ENCODE measurements around the gene MYCT1.

MYCT1 gene

DNA sequence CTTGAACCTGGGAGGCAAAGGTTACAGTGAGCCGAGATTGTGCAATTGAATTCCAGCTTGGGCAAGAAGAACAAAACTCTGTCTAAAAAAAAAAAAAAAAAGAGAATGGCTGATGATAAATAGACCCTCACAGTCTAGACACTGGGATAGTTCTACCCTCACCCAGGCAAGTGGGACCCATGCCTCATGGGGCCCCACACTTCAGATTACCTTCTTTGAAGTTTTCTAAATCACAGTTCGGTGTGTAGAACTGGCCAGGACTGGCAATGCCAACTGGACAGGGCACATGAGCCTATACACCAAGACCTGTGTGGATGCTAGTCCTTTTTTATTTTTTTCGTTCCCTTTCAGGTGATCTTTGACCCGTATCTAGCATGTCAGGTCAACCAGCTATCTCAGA lies 28.6 kb downstream of the MYCT1 start:
- no peak for DNase-seq

DNA sequence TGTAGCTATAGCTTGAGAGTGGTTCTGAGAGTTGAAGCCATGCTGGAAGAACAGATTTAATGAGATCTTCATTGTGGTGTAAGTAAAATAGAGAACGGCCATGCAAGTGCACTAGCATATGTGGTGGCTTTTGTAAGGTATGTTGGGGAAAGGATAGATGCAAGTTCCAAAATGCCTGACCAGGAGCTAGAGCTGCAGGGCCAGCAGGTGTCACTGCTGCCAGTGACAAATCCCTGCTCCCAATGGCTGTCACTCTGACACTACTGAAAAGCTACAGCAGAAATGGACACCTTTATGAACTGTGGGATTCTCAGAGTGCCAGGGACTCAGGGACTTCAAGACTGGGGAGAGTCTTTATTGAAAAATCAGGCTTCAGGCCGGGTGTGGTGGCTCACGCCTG lies 29.8 kb downstream of the MYCT1 start:
- DNase-seq, result no peak

DNA sequence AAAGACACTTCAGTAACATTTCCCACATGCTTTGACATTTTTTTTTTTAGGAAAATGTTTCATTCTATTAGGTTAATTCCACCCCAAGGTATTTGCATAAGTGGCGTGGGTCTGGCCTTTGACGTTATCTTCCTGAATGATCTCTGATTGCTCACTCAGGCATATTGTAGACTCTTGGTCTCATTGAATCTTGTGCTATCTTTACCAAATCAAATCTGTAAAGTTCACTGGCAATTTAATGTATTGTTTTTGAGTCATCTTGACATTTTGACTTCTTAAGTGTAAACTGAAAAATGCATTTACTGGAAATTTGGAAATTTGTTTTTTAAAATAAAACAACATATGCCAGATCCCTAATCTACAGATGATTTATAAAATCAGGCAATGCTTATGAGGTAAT lies 36.9 kb downstream of the MYCT1 start:
- DNase-seq, result no peak

DNA sequence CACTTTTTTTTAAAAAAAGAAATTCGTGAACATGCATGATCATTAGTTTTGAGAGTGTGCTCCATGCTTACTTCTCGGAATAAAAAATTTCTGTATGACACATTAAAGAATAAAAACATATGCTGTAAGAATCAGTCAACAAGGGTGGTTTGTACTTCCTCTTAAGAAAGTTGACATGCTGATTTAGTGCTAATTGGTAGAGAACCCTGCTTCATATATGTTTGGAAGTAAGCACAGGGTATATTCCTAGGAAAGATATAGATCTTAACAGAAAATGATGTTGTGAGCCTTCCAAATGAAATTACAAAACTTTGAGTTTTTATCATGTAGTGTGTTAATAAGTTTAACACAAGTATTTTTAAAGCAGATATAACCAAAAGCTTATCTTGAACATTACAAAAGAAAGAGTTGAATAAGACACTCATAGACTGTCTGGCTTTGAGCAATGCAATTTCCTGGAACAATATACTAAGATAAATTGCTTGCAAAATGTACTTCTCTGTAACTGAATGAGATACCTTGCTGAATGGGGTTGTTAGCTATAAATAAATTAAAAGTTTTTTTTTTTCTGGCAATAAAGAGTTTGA lies 39.1 kb downstream of the MYCT1 start:
- no peak for DNase-seq

DNA sequence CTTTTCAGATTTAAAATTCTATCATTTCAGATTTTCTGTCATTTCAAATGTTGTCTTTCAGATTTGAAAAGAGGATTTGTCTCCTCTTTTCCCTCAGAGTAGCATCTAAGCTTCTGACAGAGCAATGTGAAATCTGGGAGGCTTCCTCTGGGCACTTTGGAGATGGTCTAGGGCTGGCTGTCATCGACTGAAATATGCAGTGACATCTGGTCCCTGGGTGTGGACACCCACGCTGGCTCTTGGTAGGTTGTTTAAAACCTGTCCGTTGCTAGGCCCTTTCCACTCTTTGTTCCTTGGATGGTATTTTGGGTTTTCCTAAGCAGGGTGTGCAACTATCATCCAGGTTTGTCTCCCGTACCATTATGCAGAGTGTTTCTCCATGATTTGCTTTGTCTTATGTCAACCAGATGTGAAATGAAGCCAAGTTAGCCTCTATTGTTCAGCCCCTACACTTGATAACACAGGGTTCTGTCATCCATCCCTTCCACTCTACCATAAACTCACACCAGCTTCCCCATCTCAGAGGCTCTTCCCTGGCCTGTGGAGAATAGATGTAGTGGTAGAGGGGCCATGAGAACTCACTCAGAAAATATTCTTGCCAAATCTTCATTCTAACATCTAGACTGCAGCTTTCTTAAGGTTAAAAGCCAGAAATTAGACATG lies 47.9 kb downstream of the MYCT1 start:
- DNase-seq, result no peak

DNA sequence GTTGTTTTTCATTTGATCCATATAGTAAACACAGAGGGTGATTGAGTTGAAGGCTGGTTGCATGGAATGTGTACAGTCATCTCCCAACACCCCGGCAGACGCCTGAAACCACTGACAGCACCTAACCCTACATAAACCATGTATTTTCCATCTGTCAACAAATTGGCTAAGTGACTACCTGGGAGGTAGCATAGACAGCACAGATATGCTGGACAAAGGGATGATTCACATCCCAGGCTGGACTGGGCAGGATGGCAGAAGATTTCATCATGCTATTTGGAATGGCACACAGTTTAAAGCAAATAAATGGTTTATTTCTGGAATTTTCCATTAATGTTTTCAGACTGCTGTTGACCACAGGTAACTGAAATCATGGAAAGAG lies 48.5 kb downstream of the MYCT1 start:
- DNase-seq, result no peak

DNA sequence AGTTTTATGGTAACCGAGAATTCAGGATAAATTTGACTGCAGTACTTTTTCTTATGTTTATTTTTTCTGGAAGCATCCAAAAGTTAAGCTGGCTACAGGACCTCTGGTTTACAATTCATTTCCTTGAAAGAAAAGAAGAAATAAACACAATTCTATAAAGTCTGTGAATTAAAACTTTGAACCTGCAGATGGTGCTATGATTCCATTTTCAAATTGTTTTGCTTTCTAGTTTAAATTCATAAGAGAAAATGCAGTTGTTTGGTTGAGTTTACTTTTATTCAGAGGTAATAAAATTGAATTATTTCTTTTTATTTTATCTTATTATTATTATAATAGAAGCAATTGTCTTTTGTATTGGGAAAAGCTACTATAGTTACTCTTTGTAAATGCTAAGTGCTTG lies 51.1 kb downstream of the MYCT1 start:
- no peak for DNase-seq

DNA sequence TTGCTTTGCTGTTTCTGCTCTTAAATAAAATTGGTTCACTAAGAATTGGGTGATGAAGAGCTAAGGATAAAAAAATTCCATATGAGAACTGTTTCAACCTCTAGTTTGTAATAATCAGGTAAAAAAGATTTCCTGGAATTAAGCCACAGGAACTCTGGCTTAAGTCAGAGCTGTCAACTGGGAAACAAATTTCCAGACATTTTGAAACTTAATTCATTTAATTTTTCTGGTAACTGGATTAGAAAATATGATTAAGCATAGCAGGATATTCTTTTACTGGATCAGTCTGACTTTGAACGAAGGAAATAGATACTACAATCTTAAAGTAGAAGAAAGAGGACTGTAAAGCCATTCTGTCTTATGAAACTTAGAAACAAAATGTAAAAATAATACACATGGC lies 51.6 kb downstream of the MYCT1 start:
- DNase-seq, result no peak

DNA sequence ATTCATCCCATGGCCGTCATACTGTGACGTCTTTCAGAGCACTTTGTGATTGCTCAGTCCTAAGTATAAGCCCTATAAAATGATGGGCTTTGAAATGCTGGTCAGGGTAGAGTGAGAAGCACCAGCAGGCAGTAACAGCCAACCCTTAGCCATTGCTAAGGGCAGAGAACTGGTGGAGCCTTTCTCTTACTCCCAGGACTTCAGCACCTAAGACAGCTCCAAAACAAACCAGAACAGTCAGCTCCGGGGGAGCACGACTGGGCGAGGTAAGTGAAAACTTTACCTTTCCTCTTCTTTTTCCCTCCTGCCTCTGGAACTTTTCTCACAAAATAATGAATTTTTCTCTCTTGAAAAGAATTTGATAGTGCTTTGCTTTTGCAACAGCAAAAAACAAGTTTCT lies 53.0 kb downstream of the MYCT1 start, which contains the start of gene VIP:
VIP (plus strand) TSS at position 104 of the 400 bp plus-strand sequence. CDS start 1,381 bp downstream, outside the sequence.
- DNase-seq, result no peak

DNA sequence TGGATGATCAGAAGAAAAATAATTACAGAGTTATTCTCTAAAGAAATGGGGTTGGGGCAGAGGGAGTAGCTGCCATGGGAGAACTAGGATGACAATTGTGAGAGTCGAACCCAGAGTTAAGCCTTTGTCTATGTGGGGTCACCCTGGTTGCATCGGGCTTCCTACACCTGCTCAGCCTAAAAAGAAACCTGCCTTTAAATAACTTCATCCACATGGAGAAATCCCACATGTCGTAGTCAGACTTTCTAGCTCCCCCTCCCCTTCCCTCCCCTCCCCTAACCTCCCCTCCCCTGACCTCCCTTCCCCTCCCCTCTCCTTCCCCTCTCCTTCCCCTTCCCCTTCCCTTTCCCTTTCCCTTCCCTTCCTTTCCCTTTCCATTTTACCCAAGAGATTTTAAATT lies 67.6 kb downstream of the MYCT1 start:
- DNase-seq, result no peak

DNA sequence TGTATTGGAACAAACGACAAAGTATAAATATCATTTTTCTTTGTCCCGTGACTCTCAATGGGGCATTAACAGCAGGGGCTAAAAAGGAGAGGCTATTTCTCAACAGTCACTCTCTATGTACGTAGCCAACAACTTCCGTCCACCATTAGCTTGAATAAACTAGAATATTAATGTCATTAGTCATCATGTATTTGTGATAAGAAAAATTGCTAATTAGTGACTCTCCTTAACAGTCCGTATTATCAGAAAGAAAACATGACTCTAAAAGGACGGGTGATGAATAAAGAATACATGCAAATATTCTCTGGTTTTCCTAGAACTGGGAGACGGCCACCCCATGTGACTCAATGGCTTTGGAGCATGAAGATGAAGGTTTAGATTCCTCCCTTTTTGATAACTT lies 71.5 kb downstream of the MYCT1 start:
- no peak for DNase-seq

DNA sequence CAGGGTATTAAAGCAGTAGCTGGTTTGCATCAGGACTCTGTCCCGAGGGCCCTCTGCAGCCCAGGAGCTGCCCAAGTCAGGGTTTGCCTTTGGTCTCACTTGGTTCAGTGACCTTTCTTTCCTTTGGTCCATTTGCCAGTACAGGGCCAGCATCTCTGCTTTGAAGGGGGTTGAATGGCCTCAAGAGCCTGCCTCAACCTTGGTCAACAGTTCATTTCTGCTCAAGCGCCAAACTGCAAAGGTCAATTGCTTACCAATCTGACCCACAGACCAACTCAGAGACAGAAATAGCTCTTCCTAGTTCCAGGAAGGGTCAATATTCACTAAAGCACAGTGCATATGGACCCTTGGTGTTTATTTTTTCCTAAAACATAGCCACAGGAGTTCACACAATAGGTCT lies 72.3 kb downstream of the MYCT1 start:
- DNase-seq, result no peak

DNA sequence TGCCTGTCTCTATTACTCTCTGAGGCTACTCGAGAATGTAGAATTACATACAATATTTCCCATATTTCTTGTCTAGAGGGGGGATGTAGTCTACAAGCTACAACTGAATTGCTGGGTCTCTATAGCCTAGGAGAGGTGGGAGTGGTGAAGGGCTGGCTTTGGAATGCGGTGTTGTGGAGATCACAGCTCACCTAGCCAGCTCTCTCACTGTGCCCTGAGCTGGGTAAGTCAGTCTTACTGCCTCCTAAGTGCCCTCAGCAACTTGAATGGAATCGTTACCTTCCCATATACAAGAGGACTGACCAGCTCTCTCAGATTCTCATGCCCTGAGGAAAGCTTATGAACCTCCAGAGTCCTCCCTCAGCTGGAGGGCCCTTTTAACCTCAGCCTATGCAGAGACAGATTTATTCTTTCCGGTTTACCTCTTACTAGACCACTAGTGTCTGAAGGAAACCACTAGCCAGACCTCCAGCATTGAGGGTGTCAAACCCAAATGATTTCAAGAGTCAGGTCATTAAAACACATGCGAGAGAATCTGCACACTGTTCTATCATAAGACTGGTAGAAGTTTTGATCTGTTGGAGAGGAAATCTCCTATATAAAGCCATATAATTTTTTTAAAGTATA lies 73.5 kb downstream of the MYCT1 start:
- DNase-seq, result no peak
